Forelimb muscle (tissue), 1 donor: ENCODE data around the gene UBAC2. TPM values are rescaled to one million over a fixed set of nuclear protein-coding genes. Genes with fewer than 3 reads are reported as not detected.

ENCODE experiments used
- DNase-seq: peaks from one replicate; pipeline ENCODE4 v3.0.0-alpha.2; 2013; ENCODE audit warnings: low read depth
- polyA plus RNA-seq: library from polyadenylated mRNA; unstranded; fragments of 120-200 nt; gene quantifications from one replicate; pipeline ENCODE4 v1.2.1, GENCODE V29; 2013; ENCODE audit not compliant: insufficient read length

The UBAC2 gene
- polyA plus RNA-seq, 1 donor: 97.0 TPM

DNA sequence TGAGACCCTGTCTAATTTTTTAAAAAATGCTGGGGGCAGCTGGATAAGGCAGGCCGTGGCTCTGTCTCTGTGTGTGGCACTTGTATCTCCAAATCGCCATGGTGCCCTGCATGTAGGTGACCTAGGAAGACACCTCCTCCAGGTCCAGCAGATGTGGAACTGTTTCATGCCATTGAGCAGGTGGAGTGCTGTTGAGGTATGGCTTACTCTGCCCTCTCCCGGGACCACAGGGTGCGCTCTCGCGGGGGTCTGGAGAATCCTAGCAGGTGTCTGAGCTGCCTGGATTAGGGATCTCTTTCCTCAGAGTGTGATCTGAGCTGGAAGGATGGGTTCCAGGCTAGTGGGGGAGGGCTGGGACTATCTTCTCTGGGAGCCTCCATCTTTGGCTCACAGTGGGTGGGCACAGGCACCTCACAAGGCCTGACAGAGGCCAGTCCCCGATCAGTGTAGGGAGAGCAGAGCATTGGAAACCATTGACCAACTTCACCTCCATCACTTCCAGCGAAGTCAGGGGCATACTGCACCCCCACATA lies 233.0 kb downstream of the UBAC2 start:
- DNase-seq: no peak

DNA sequence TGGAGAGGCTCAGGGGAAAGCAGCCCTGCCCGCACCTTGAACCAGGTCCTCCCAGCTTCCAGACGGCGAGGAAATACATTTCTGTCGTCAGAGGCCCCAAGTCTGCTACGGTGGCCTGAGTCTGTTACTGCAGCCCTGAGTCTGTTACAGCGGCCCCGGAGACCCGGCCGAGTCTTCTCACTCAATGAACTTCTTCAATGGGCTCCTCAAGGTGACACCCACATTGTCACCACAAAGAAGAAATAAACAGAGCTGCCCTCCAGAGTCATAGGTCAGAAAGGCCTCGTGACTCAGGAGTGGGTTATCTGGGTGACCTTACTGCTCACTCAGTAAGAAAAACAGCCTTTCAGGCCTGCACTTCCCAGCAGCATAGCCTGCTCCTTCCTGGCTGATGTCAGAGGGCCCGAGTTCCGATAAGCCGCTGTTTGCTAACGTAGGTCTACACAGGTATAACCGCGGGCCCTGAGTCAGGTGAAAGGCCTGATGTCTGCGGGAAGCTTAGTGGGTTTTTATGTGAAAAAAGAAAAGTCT lies 233.7 kb downstream of the UBAC2 start:
- DNase-seq: no peak

DNA sequence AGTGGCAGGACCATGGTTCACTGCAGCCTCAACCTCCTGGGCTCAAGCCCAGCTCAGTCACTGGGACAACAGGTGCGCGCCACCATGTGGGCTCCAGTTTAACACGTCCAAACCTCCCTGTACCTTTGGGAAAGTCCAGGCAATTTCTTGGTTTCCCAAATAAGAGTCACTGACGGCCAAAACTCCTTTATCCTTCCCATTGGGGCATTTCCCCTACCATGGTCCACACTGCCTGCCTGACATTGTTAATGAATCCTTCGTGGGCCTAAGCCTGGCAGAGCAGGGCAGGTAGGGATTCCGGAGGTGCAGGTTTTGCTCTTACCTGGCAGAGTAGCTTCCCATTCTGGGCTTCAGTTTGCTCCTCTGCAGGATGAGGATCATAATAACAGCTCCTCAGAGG lies 234.5 kb downstream of the UBAC2 start:
- DNase-seq: no peak

DNA sequence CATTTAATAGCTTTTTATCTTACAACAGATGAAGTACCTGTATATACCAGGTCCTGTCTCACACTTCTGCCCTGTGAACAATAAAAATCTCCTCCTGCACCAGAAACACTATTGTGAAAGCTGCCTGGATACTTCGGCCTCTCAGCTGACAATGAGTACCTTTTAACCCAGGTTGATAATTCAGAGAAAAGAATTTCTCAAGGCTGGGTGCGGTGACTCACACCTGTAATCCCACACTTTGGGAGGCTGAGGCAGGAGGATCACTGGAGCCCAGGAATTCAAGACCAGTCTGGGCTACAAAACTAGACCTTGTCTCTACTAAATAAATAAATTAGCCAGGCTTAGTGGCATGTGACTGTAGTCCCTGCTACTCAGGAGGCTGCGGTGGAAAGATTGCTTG lies 235.3 kb downstream of the UBAC2 start:
- no peak for DNase-seq

Other genes with a start within 250 kb of the UBAC2 start
- 91.6 TPM for gene DOCK9, start 222.8 kb upstream of the UBAC2 start, polyA plus RNA-seq
- gene GPR18, start 57.5 kb downstream of the UBAC2 start, polyA plus RNA-seq: 0.14 TPM
- 3.2 TPM for gene GPR183, start 106.5 kb downstream of the UBAC2 start, polyA plus RNA-seq